Liver (tissue), 9 donors: ENCODE data around the gene LDAH. TPM values are rescaled to one million over a fixed set of nuclear protein-coding genes. Genes with fewer than 3 reads are reported as not detected.

Experiments used
- DNase-seq: peaks from one replicate; pipeline ENCODE4 v3.0.0-alpha.2; 2017; ENCODE audit warnings: low spot score
- H3K27ac ChIP-seq, 2 donors: one replicate each; pipeline ENCODE4 v1.7.0; 2013; ENCODE audit warnings: inconsistent platforms in 2 of 2, low read length in 2 of 2, control low read depth in 1 of 2, low read depth in 1 of 2, mild to moderate bottlenecking in 1 of 2
- H3K27me3 ChIP-seq, 4 donors: one replicate each; pipeline versions ENCODE4 v1.6.1 to v1.7.0; 2013; ENCODE audit warnings: low read length in 3 of 4, inconsistent platforms in 1 of 4, mild to moderate bottlenecking in 1 of 4, moderate library complexity in 1 of 4; ENCODE audit not compliant: control insufficient read depth in 4 of 4, insufficient read depth in 4 of 4
- H3K36me3 ChIP-seq, 4 donors: one replicate each; pipeline versions ENCODE4 v1.6.1 to v1.7.0; 2013; ENCODE audit warnings: low read length in 3 of 4, mild to moderate bottlenecking in 3 of 4, low read depth in 1 of 4, moderate library complexity in 1 of 4; ENCODE audit not compliant: control insufficient read depth in 4 of 4, insufficient read depth in 3 of 4
- H3K4me1 ChIP-seq, 4 donors: one replicate each; pipeline versions ENCODE4 v1.6.1 to v1.7.0; 2013; ENCODE audit warnings: low read length in 3 of 4, mild to moderate bottlenecking in 3 of 4, moderate library complexity in 1 of 4; ENCODE audit not compliant: control insufficient read depth in 4 of 4, insufficient read depth in 4 of 4
- H3K4me3 ChIP-seq, 3 donors: one replicate each; pipeline versions ENCODE4 v1.6.1 to v1.7.0; 2013; ENCODE audit warnings: low read length in 3 of 3, control low read depth in 1 of 3, low read depth in 1 of 3, mild to moderate bottlenecking in 1 of 3
- H3K9ac ChIP-seq, 2 donors: one replicate each; pipeline ENCODE4 v1.7.0; 2013; ENCODE audit warnings: low read length in 2 of 2, mild to moderate bottlenecking in 2 of 2, moderate library complexity in 2 of 2, control low read depth in 1 of 2, low read depth in 1 of 2
- H3K9me3 ChIP-seq, 4 donors: one replicate each; pipeline versions ENCODE4 v1.6.1 to v1.7.0; 2013; ENCODE audit warnings: low read length in 3 of 4; ENCODE audit not compliant: control insufficient read depth in 4 of 4
- ATF3 ChIP-seq: IDR thresholded peaks from 2 replicates; pipeline ENCODE4 v1.6.1; 2016; ENCODE audit warnings: antibody characterized with exemption
- EGR1 ChIP-seq, 2 donors: IDR thresholded peaks; 2 replicates each; pipeline ENCODE4 v1.6.1; 2016 to 2018; ENCODE audit warnings: antibody characterized with exemption in 2 of 2, low read depth in 2 of 2
- FOXA1 ChIP-seq: IDR thresholded peaks from 2 replicates; pipeline ENCODE4 v1.6.1; 2016; ENCODE audit warnings: antibody characterized with exemption
- FOXA2 ChIP-seq: IDR thresholded peaks from 2 replicates; pipeline ENCODE4 v1.6.1; 2016; ENCODE audit warnings: antibody characterized with exemption
- GABPA ChIP-seq, 2 donors: IDR thresholded peaks in 1 of 2; conservative IDR thresholded peaks in 1 of 2; 2 replicates each; pipeline ENCODE4 v1.6.1; 2016; ENCODE audit warnings: antibody characterized with exemption in 2 of 2, mild to moderate bottlenecking in 1 of 2, moderate library complexity in 1 of 2
- HNF4G ChIP-seq: IDR thresholded peaks from 2 replicates; pipeline ENCODE4 v1.6.1; 2016; ENCODE audit warnings: antibody characterized with exemption
- MAX ChIP-seq: IDR thresholded peaks from 2 replicates; pipeline ENCODE4 v1.6.1; 2016; ENCODE audit warnings: antibody characterized with exemption
- NR2F2 ChIP-seq: IDR thresholded peaks from 2 replicates; pipeline ENCODE4 v1.6.1; 2016; ENCODE audit warnings: antibody characterized with exemption
- RAD21 ChIP-seq, 2 donors: IDR thresholded peaks; 2 replicates each; pipeline ENCODE4 v1.6.1; 2016; ENCODE audit warnings: antibody characterized with exemption in 2 of 2, mild to moderate bottlenecking in 2 of 2
- SP1 ChIP-seq: IDR thresholded peaks from 2 replicates; pipeline ENCODE4 v1.6.1; 2018; ENCODE audit warnings: antibody characterized with exemption, mild to moderate bottlenecking
- YY1 ChIP-seq: IDR thresholded peaks from 2 replicates; pipeline ENCODE4 v1.6.1; 2016; ENCODE audit warnings: antibody characterized with exemption, mild to moderate bottlenecking
- ZBTB33 ChIP-seq: IDR thresholded peaks from 2 replicates; pipeline ENCODE4 v1.6.1; 2016; ENCODE audit warnings: antibody characterized with exemption
- WGBS: extraction: QIAGEN DNeasy Blood & Tissue Kit; methylation state at CpG from one replicate; pipeline ENCODE4 v1.1.7; 2013; 5-methylcytosine and 5-hydroxymethylcytosine counted together
- polyA plus RNA-seq, 2 donors: library from polyadenylated mRNA; stranded (reverse) in 1 of 2; unstranded in 1 of 2; fragments of 200-250 nt in 1 of 2; fragments of >200 nt in 1 of 2; fragmentation: Nextera tagmentation in 1 of 2; extraction: Ambion mirVana in 1 of 2; gene quantifications; one replicate each; pipeline versions ENCODE4 v1.2.1 to v1.2.3, GENCODE V29; 2013 to 2015
- total RNA-seq, 2 donors: library from RNA; depleted of rRNA; stranded (reverse); fragments of >200 nt; gene quantifications; one replicate each; pipeline ENCODE4 v1.2.3, GENCODE V29; 2014
- donor health status: healthy.
- donor health status: healthy.
- donor health status: healthy.
- donor health status: healthy.
- donor health status: healthy.

LDAH gene
- total and polyA plus RNA-seq, 4 donors = 5.8 to 17.7 (median 9.7) TPM

GRCh38 chr2:20862850-20863249 is 39.9 kb upstream of the LDAH start:
- no peak for DNase-seq
- Histone ChIP-seq H3K27me3 (peaks cover 0 to 6% (median 0%) of the 10 kb centered on the region in 4 donors), H3K4me1 (no peaks in the 10 kb centered on the region), H3K4me3 (no peak overlapping the region), H3K36me3 (no peaks in the 10 kb centered on the region), H3K27ac (no peak overlapping the region), H3K9ac (no peak overlapping the region), H3K9me3 (peaks cover 0 to 6% (median 2%) of the 10 kb centered on the region in 4 donors)
- WGBS = 59% methylated on average over 6 of the region's 6 CpGs
- no peak for TF ChIP-seq FOXA2
- TF ChIP-seq ATF3 = no peak
- no peak for TF ChIP-seq SP1
- no peak for TF ChIP-seq FOXA1
- TF ChIP-seq RAD21 (IDR thresholded peaks at IDR 0.05) = no peak
- no peak for TF ChIP-seq ZBTB33
- TF ChIP-seq GABPA (IDR thresholded peaks at IDR 0.05 in 1 of 2, conservative IDR thresholded peaks at IDR 0.05 in 1 of 2) = no peak
- TF ChIP-seq YY1 = no peak
- TF ChIP-seq EGR1 (IDR thresholded peaks at IDR 0.05; ENCODE audit: low read depth in 2 of 2) = no peak

- WGBS = 78% methylated on average over 4 of the region's 4 CpGs
Measured at GRCh38 chr2:20855456-20855855, 32.6 kb upstream of the LDAH start.

GRCh38 chr2:20852670-20853069 is 29.8 kb upstream of the LDAH start:
- Histone ChIP-seq H3K9ac (no peak overlapping the region), H3K9me3 (no peaks in the 10 kb centered on the region), H3K4me3 (no peak overlapping the region), H3K27ac (no peak overlapping the region), H3K4me1 (no peaks in the 10 kb centered on the region), H3K27me3 (no peaks in the 10 kb centered on the region), H3K36me3 (no peaks in the 10 kb centered on the region)
- no peak for DNase-seq
- 72% methylated on average over 3 of the region's 3 CpGs for WGBS
- TF ChIP-seq NR2F2 (no peak), RAD21 (IDR thresholded peaks at IDR 0.05) (no peak), MAX (no peak), HNF4G (no peak)

More at GRCh38 chr2:20855456-20855855, 32.6 kb upstream of the LDAH start:
- Histone ChIP-seq H3K4me3 (no peak overlapping the region), H3K4me1 (no peaks in the 10 kb centered on the region), H3K27ac (no peak overlapping the region), H3K36me3 (no peaks in the 10 kb centered on the region), H3K9me3 (no peaks in the 10 kb centered on the region), H3K27me3 (no peaks in the 10 kb centered on the region), H3K9ac (no peak overlapping the region)
- TF ChIP-seq RAD21 (IDR thresholded peaks at IDR 0.05) = no peak
- no peak for TF ChIP-seq NR2F2
- TF ChIP-seq ZBTB33 = no peak
- DNase-seq = no peak
